GM18870 (cell line): ENCODE results near the gene IGF2BP2.
"Not testable (repeated sequence)": the region's sequence is repeated elsewhere in the genome, so short reads cannot be mapped to it uniquely, and the experiment has no call there.

Experiments used
- ATAC-seq: cut with Tn5 transposase; IDR thresholded peaks from one replicate; pipeline ENCODE4 v1.9.1; 2021; ENCODE audit warnings: moderate library complexity; ENCODE audit not compliant: unreplicated experiment

IGF2BP2 gene

GRCh38 chr3:185716436-185717108 is 108.3 kb downstream of the IGF2BP2 start:
- no peak for ATAC-seq

DNA sequence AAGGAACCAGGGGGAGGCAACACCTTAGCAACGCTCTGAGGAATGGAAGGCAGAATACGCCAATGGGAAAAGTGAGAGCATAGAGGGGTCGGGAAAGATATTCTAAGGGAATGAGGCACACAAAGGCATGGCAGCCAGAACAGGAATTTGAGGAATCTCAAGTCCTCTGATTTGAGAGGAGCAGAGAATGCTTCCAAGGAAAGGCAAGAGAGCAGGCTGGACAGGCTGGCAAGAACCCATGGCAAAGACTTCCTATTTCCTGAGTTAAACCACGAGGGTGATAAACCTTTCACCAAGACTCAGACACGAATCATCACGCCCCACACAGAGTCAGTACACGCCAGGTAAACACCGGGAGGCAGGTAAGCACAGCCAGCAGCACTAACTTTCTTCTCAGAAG is 109.8 kb downstream of the IGF2BP2 start:
- ATAC-seq, result no peak

GRCh38 chr3:185714085-185714484 is 110.8 kb downstream of the IGF2BP2 start:
- ATAC-seq, result no peak

DNA sequence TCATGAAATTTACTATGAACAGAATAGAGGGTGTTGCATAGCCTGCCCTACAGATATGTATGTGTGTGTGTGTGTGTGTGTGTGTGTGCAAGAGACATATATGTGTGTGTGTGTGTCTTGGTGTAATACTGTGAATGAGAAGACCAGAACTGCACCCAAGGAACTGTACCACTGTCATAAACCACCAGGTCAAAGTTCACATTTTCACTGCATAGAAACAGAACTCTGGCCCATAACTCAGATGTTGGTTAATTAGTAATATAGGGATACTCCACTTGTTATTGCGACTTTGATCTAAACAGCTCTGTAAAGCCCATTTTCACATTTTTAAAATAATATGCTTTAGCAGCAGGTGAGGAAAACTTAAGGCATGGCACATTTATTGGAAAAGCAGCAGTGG is 111.8 kb downstream of the IGF2BP2 start:
- no peak for ATAC-seq

GRCh38 chr3:185712337-185712736 is 112.5 kb downstream of the IGF2BP2 start:
- ATAC-seq, result no peak

DNA sequence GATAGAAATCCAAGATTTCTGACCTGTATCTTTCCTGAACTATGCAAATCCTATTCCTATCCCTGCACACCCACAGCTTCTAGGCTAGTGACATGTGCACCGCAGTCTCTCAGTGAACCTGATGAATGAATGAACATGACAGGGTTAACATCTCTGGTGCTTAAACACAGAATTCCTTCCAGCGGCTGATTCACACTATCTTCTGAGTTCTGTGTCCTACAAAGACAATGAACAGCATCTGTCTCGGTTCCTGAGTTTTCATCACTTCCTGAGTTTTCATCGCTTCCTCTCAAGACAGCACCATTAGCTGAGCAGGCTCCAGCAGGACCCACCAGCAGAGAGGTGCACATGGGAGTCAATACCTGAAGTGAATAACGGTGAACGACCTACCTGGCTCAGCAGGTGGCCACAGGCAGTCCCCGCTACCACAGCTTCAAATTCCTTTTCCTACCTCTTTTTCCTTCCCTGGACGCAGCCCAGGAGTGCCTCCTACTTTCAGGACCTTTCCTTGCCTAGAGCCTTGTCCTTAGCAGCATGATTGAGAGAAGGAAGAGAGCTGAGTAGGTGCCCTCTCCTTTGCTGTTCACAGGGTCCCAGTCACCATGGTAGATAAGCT is 113.5 kb downstream of the IGF2BP2 start:
- ATAC-seq, result no peak

GRCh38 chr3:185709251-185709955 is 115.4 kb downstream of the IGF2BP2 start:
- ATAC-seq, result no peak

GRCh38 chr3:185708392-185708791 is 116.5 kb downstream of the IGF2BP2 start:
- no peak for ATAC-seq

GRCh38 chr3:185705498-185705897 is 119.3 kb downstream of the IGF2BP2 start:
- ATAC-seq, result no peak

- ATAC-seq, result no peak
Measured at GRCh38 chr3:185702262-185703225, 122.3 kb downstream of the IGF2BP2 start.

DNA sequence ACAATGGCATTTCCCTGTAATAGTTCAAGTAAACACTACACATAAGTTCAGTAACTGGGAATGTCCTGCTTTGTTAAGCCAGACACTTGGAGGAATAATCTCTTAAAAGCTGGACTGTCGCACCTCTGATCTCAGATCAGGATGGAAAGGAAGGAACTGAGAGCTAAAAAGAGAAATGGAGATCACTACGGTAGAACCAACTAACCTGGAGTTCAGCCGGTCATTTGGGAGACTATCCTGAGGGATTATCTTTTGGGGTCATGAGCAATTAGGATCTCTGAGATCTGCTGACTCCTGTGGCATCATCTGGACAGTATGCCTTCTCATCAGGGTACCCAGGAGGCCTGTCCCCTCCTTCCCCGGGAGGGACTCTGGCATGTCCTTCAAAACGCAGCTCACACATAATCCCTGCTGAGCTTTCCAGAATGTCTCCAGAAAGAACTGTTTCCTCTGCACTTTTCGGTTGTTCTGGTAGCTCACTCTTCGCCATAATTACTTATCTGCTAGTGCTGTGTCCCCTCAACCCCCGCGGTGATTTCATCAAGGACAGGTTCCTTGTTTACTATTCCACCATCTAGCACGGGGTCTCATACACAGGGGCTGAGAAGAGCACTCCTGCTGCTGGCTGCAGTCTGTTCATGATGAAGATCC is 123.1 kb downstream of the IGF2BP2 start:
- ATAC-seq, result no peak

- no peak for ATAC-seq
Measured at GRCh38 chr3:185699927-185700326, 124.9 kb downstream of the IGF2BP2 start.

GRCh38 chr3:185697228-185697627 is 127.6 kb downstream of the IGF2BP2 start:
- ATAC-seq, result not testable (repeated sequence)

- ATAC-seq, result no peak
Measured at GRCh38 chr3:185696039-185696438, 128.8 kb downstream of the IGF2BP2 start.

GRCh38 chr3:185693985-185694653 is 130.7 kb downstream of the IGF2BP2 start:
- no peak for ATAC-seq

DNA sequence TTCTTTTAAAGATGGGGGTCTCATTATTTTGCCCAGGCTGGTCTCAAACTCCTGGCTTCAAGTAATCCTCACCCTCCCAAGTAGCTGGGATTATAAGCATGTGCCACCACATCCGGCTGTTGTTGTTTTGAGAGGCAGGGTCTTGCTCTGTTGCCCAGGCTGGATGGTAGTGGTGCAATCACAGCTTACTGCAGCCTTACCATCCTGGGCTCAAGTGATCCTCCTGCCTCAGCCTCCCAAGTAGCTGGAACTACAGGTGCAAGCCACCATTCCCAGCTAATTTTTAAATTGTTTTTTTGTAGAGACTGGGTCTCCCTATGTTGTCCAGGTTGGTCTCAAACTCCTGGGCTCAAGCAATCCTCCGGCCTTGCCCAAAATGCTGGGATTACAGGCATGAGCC is 133.2 kb downstream of the IGF2BP2 start:
- ATAC-seq, result no peak

DNA sequence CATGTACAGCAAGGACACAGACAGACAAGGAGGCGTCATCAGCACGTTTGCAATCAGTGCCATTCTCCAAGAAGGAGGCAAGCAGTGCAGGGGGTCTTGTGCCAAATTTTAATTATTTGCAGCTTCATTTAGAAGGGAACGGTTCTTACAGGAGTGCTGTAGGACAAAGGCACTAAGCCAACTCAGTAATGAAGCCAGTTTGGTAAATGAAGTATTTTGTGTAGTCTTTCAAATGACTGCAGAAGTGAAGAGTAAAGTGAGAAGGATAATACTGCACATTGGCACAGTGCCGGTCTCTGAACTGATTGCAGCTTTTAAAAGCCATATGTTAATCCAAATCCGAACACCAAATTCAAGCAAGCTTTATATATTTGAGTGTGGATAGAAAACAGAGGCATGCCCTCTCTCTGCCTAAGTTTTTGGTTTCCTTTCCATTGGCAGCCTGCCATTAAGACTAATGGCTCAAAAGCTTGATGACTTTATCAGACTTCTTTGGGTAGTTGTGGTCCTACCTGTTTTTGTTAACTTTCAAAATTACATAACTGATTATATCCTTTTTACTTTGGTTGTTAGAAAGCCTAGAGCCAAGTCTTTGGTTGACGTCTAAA is 137.5 kb downstream of the IGF2BP2 start:
- no peak for ATAC-seq

- ATAC-seq, result no peak
Measured at GRCh38 chr3:185685231-185686035, 139.4 kb downstream of the IGF2BP2 start.

- no peak for ATAC-seq
Measured at GRCh38 chr3:185680231-185680630, 144.6 kb downstream of the IGF2BP2 start.
